ENCODE data around the gene CCDC83. TPM values are rescaled to one million over a fixed set of nuclear protein-coding genes. Genes with fewer than 3 reads are reported as not detected.
A peak's percentile ranks its signal among the peaks of the same experiment; 100 is the strongest.

CCDC83 gene
- total and polyA plus RNA-seq, 9 of the 15 experiments (the other 6 are each of a cell fraction or from before 2014, with no cell fraction given), result not detected

DNA sequence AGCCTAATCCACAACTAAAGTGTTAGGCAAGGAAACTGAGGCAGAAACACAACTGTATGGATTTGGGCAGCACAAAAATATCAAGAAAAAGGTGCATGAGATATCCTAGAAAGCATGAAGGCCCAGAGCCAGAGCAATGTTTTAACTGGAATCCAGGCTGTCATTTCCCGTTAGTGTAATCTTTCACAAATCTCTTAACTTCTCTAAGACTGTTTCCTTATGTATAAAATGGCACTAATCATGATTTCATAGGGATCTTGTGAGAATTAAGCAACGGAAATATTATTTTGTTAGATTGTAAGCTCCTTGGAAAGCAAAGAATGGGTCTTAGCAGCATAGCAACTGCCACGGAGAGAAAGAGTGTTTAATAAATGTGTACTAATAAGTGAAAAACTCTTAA lies 29.6 kb upstream of the CCDC83 start:
- POLR2A ChIA-PET, result interaction anchor here (0.7 to 1.9 kb wide), 2 partner anchors 11 to 395 kb away, joined by 3 to 5 read pairs; no protein-coding TSS in a partner anchor
- in situ Hi-C loops (cut with MboI), result no loop called here

GRCh38 chr11:85826116-85826855 lies 28.9 kb upstream of the CCDC83 start:
- H3K9ac ChIP-seq (ENCODE audit: insufficient read depth in 1 of 2, low read depth in 2 of 2, low read length in 2 of 2), result no peak overlapping the region
- H4K20me1 ChIP-seq (replicated peaks; ENCODE audit: control insufficient read depth, insufficient read depth, low read length), result no peaks in the 10 kb centered on the region
- H3K9me1 ChIP-seq (ENCODE audit: control insufficient read depth, insufficient read depth, low read length), result no peaks in the 10 kb centered on the region
- peaks cover 14 to 21% of the 10 kb centered on the region in 2 experiments for H3K27me3 ChIP-seq (ENCODE audit: control insufficient read depth in 2 of 2, insufficient read depth in 2 of 2, low read length in 2 of 2)
- no peaks in the 10 kb centered on the region for H3K9me3 ChIP-seq (replicated peaks; ENCODE audit: control insufficient read depth, insufficient read depth, low read depth, low read length)
- POLR2A ChIA-PET, result interaction anchor here (0.7 kb wide), 1 partner anchor 904 kb away, joined by 3 read pairs; no protein-coding TSS in a partner anchor
- no peaks in the 10 kb centered on the region for H3K36me3 ChIP-seq (ENCODE audit: control insufficient read depth, insufficient read depth, low read length)
- 1% methylated on average over 7 of the region's 7 CpGs for WGBS (ENCODE audit: insufficient coverage, low coverage, missing lambda C conversion rate)
- no peaks in the 10 kb centered on the region for H3K4me1 ChIP-seq (replicated peaks in 1 of 2; ENCODE audit: control insufficient read depth in 2 of 2, insufficient read depth in 2 of 2, low read length in 2 of 2)
- intact Hi-C loops (cut with micrococcal nuclease) (loop anchor here (10.0 kb wide), 1 partner anchor 231 kb away; no protein-coding TSS in a partner anchor), in situ Hi-C loops (cut with MboI) (no loop called here)
- H3K4me3 ChIP-seq, result no peak overlapping the region
- ATAC-seq, result peak; percentile 90
- no peaks in the 10 kb centered on the region for H3K79me2 ChIP-seq (ENCODE audit: control insufficient read depth, insufficient read depth, low read length)
- no peak overlapping the region for H3K4me2 ChIP-seq (ENCODE audit: insufficient read depth, low read length)
- H2AFZ ChIP-seq (ENCODE audit: low read depth, low read length), result no peak overlapping the region
- BruUV-seq (replicated peaks), result no TSS peak
- CTCF ChIA-PET (ENCODE audit: low intra/inter-chr PET ratio), result no interaction called here
- no peak for FAIRE-seq
- H3K27ac ChIP-seq (ENCODE audit: extremely low read depth, low read depth, low read length), result no peak overlapping the region
- peak in 2 of 4 experiments; percentile 26 to 35 for DNase-seq (ENCODE audit: extremely low read depth in 1 of 4, low spot score in 3 of 4)
- TF ChIP-seq MTA3 (IDR thresholded peaks at IDR 0.05; ENCODE audit: borderline replicate concordance) (no peak), SMARCB1 (IDR thresholded peaks at IDR 0.05; ENCODE audit: insufficient read length, low read depth) (no peak), NR2F6 (CRISPR knock-in tag; IDR thresholded peaks at IDR 0.05) (no peak), ZNF584 (CRISPR knock-in tag; IDR thresholded peaks at IDR 0.05; ENCODE audit: low read depth) (no peak), ZNF76 (CRISPR knock-in tag; IDR thresholded peaks at IDR 0.05; ENCODE audit: borderline replicate concordance) (no peak), SMC3 (conservative IDR thresholded peaks at IDR 0.05; ENCODE audit: insufficient read depth, low read depth, low read length) (peak; percentile 47; the same call in 1 of the 2 replicates), NR2C1 (IDR thresholded peaks at IDR 0.05) (no peak), NR2C1 (tag; IDR thresholded peaks at IDR 0.05) (no peak), PATZ1 (CRISPR knock-in tag; IDR thresholded peaks at IDR 0.05; ENCODE audit: borderline replicate concordance) (no peak)

More for the DNA sequence above, 29.6 kb upstream of the CCDC83 start:
- intact Hi-C loops (cut with micrococcal nuclease), result loop anchor here (10.0 kb wide), 1 partner anchor 231 kb away; no protein-coding TSS in a partner anchor
- Histone ChIP-seq H3K4me2 (ENCODE audit: insufficient read depth, low read length) (no peak overlapping the region), H3K9me3 (replicated peaks; ENCODE audit: control insufficient read depth, insufficient read depth, low read depth, low read length) (no peaks in the 10 kb centered on the region), H3K4me1 (replicated peaks in 1 of 2; ENCODE audit: control insufficient read depth in 2 of 2, insufficient read depth in 2 of 2, low read length in 2 of 2) (no peaks in the 10 kb centered on the region), H3K79me2 (ENCODE audit: control insufficient read depth, insufficient read depth, low read length) (no peaks in the 10 kb centered on the region), H3K4me3 (no peak overlapping the region), H2AFZ (ENCODE audit: low read depth, low read length) (no peak overlapping the region), H4K20me1 (replicated peaks; ENCODE audit: control insufficient read depth, insufficient read depth, low read length) (no peaks in the 10 kb centered on the region), H3K27ac (ENCODE audit: extremely low read depth, low read depth, low read length) (no peak overlapping the region), H3K36me3 (ENCODE audit: control insufficient read depth, insufficient read depth, low read length) (no peaks in the 10 kb centered on the region), H3K9me1 (ENCODE audit: control insufficient read depth, insufficient read depth, low read length) (no peaks in the 10 kb centered on the region), H3K9ac (ENCODE audit: insufficient read depth in 1 of 2, low read depth in 2 of 2, low read length in 2 of 2) (no peak overlapping the region), H3K27me3 (ENCODE audit: control insufficient read depth in 2 of 2, insufficient read depth in 2 of 2, low read length in 2 of 2) (peaks cover 14 to 21% of the 10 kb centered on the region in 2 experiments)
- FAIRE-seq, result no peak
- ATAC-seq, result no peak
- 0% methylated on average over 3 of the region's 3 CpGs for WGBS (ENCODE audit: insufficient coverage, low coverage, missing lambda C conversion rate)
- CTCF ChIA-PET (ENCODE audit: low intra/inter-chr PET ratio), result no interaction called here
- TF ChIP-seq NONO (IDR thresholded peaks at IDR 0.05; ENCODE audit: low read depth in 2 of 2, low read length in 1 of 2) (no peak), SREBF1 (IDR thresholded peaks at IDR 0.05; ENCODE audit: borderline replicate concordance, low read depth, low read length) (no peak), COPS2 (conservative IDR thresholded peaks at IDR 0.05) (no peak)
- no TSS peak for BruUV-seq (replicated peaks)
- DNase-seq (ENCODE audit: extremely low read depth in 1 of 4, low spot score in 3 of 4), result no peak

Measured in K562 (cell line).